Natural killer cell (primary cell): Measurements from ENCODE around the gene SF3A2. TPM values are rescaled to one million over a fixed set of nuclear protein-coding genes. Genes with fewer than 3 reads are reported as not detected.

Source experiments
- ATAC-seq, 3 donors: fragments of 150-1000 bp in 2 of 3; fragments of 200-7000 bp in 1 of 3; cut with Tn5 transposase; 1 replicate in 1 of 3; 2 replicates in 2 of 3; pipeline ENCODE4 v1.10.0; 2021; ENCODE audit warnings: mild to moderate bottlenecking in 2 of 3, moderate library complexity in 2 of 3
- DNase-seq, 2 donors: peaks; one replicate each; pipeline versions ENCODE4 v3.0.0 to v3.0.0-alpha.2; 2013 to 2021; ENCODE audit warnings: mixed read lengths in 1 of 2
- H3K27ac ChIP-seq: one replicate; pipeline ENCODE4 v1.5.1; 2013; ENCODE audit warnings: mild to moderate bottlenecking, low read length
- H3K27me3 ChIP-seq: one replicate; pipeline ENCODE4 v1.6.1; 2013; ENCODE audit warnings: low read length; ENCODE audit not compliant: control insufficient read depth, insufficient read depth
- H3K36me3 ChIP-seq: one replicate; pipeline ENCODE4 v1.6.1; 2013; ENCODE audit warnings: low read length; ENCODE audit not compliant: control insufficient read depth, insufficient read depth
- H3K4me1 ChIP-seq: one replicate; pipeline ENCODE4 v1.6.1; 2013; ENCODE audit warnings: low read length; ENCODE audit not compliant: control insufficient read depth, insufficient read depth
- H3K4me3 ChIP-seq: one replicate; pipeline ENCODE4 v1.5.1; 2013; ENCODE audit warnings: low read length
- H3K9me3 ChIP-seq: one replicate; pipeline ENCODE4 v1.6.1; 2013; ENCODE audit warnings: low read length; ENCODE audit not compliant: control insufficient read depth, insufficient read depth
- H3K27ac Mint-ChIP-seq, 2 donors: one replicate each; pipeline ENCODE4 v1.8.0; 2022; ENCODE audit warnings: mild to moderate bottlenecking in 2 of 2, mixed read lengths in 2 of 2, moderate library complexity in 1 of 2
- H3K27me3 Mint-ChIP-seq, 2 donors: one replicate each; pipeline ENCODE4 v1.8.0; 2022; ENCODE audit warnings: low read depth in 2 of 2, mixed read lengths in 2 of 2
- H3K36me3 Mint-ChIP-seq: one replicate; pipeline ENCODE4 v1.8.0; 2022; ENCODE audit warnings: mixed read lengths
- H3K4me1 Mint-ChIP-seq, 2 donors: one replicate each; pipeline ENCODE4 v1.8.0; 2022; ENCODE audit warnings: mixed read lengths in 2 of 2
- H3K4me3 Mint-ChIP-seq: one replicate; pipeline ENCODE4 v1.8.0; 2022; ENCODE audit warnings: mild to moderate bottlenecking, moderate library complexity, mixed read lengths
- H3K9me3 Mint-ChIP-seq, 2 donors: one replicate each; pipeline ENCODE4 v1.8.0; 2022; ENCODE audit warnings: mixed read lengths in 2 of 2
- CTCF ChIP-seq: fragments of 200-600 bp; IDR thresholded peaks from one replicate; pipeline ENCODE4 v1.8.0; 2022; ENCODE audit warnings: antibody characterized with exemption
- WGBS: methylation state at CpG from one replicate; pipeline ENCODE4 v1.1.7; 2013; ENCODE audit warnings: missing lambda C conversion rate; ENCODE audit not compliant: insufficient coverage; 5-methylcytosine and 5-hydroxymethylcytosine counted together
- intact Hi-C: fragments of 100-400 bp; cut with micrococcal nuclease; formaldehyde crosslinking; loops from one replicate; pipeline ENCODE4 v1.14.2; 2022
- total RNA-seq, 4 donors: library from RNA; stranded (reverse); fragments of 120-200 nt in 1 of 4; gene quantifications; one replicate each; pipeline versions ENCODE4 v1.2.3 to v1.2.4, GENCODE V29; 2013 to 2022

The SF3A2 gene
- total RNA-seq, 3 donors from 2014 or later (not counting 1 experiment from before 2014, with no cell fraction given), result 143 to 165 (median 147) TPM

- TF ChIP-seq CTCF, result no peak
- ATAC-seq (no peak), DNase-seq (peak in 1 of 2 donors; percentile 46)
- intact Hi-C loops, result loop anchor here (5.0 to 10.0 kb wide), 2 partner anchors 84 to 152 kb away; partner anchors contain the start of gene AP3D1
- Histone ChIP-seq H3K4me1 (peaks cover 78% of the 10 kb centered on the region), H3K27me3 (no peaks in the 10 kb centered on the region), H3K36me3 (peaks cover 23% of the 10 kb centered on the region), H3K4me3 (no peak overlapping the region), H3K27ac (peak overlapping the region; percentile 68), H3K9me3 (no peaks in the 10 kb centered on the region)
- WGBS, result 74% methylated on average over 10 of the region's 10 CpGs
- H3K27me3 Mint-ChIP-seq, result no peaks in the 10 kb centered on the region
- H3K9me3 Mint-ChIP-seq, result peaks cover 0 to 3% of the 10 kb centered on the region in 2 donors
- peak overlapping the region; percentile 94 for H3K4me3 Mint-ChIP-seq
- no peaks in the 10 kb centered on the region for H3K36me3 Mint-ChIP-seq
- peaks cover 64 to 73% of the 10 kb centered on the region in 2 donors for H3K4me1 Mint-ChIP-seq
- peak overlapping the region; percentile 98 to 100 for H3K27ac Mint-ChIP-seq
Measured at GRCh38 chr19:2239173-2239572, 2.5 kb downstream of the SF3A2 start.

GRCh38 chr19:2239771-2240770, 3.4 kb downstream of the SF3A2 start:
- Mint-ChIP-seq H3K27me3 (no peaks in the 10 kb centered on the region), H3K4me3 (peak overlapping the region; percentile 77), H3K27ac (peak overlapping the region; percentile 98 to 100), H3K9me3 (peaks cover 0 to 3% of the 10 kb centered on the region in 2 donors), H3K4me1 (peaks cover 64% of the 10 kb centered on the region in 2 donors), H3K36me3 (no peaks in the 10 kb centered on the region)
- H3K36me3 ChIP-seq, result peaks cover 32% of the 10 kb centered on the region
- TF ChIP-seq CTCF, result no peak
- H3K27ac ChIP-seq, result peak overlapping the region; percentile 68
- intact Hi-C loops, result loop anchor here (5.0 to 10.0 kb wide), 2 partner anchors 85 to 153 kb away; partner anchors contain the start of gene AP3D1
- no peak for ATAC-seq
- WGBS, result 26% methylated on average over 34 of the region's 34 CpGs
- DNase-seq, result peak in 1 of 2 donors; percentile 76
- no peaks in the 10 kb centered on the region for H3K9me3 ChIP-seq
- H3K4me3 ChIP-seq, result peak overlapping the region; percentile 29
- peaks cover 69% of the 10 kb centered on the region for H3K4me1 ChIP-seq
- H3K27me3 ChIP-seq, result no peaks in the 10 kb centered on the region

- Histone ChIP-seq H3K36me3 (peaks cover 43% of the 10 kb centered on the region), H3K4me1 (peaks cover 64% of the 10 kb centered on the region), H3K27ac (peak overlapping the region; percentile 68), H3K27me3 (no peaks in the 10 kb centered on the region), H3K4me3 (no peak overlapping the region), H3K9me3 (no peaks in the 10 kb centered on the region)
- ATAC-seq (no peak), DNase-seq (peak in 1 of 2 donors; percentile 31)
- H3K27ac Mint-ChIP-seq, result peak overlapping the region; percentile 98 to 100
- H3K9me3 Mint-ChIP-seq, result peaks cover 0 to 3% of the 10 kb centered on the region in 2 donors
- peaks cover 57 to 58% of the 10 kb centered on the region in 2 donors for H3K4me1 Mint-ChIP-seq
- no peaks in the 10 kb centered on the region for H3K27me3 Mint-ChIP-seq
- no peak for TF ChIP-seq CTCF
- WGBS, result 78% methylated on average over 41 of the region's 41 CpGs
- peak overlapping the region; percentile 77 for H3K4me3 Mint-ChIP-seq
- no peaks in the 10 kb centered on the region for H3K36me3 Mint-ChIP-seq
- intact Hi-C loops, result no loop called here
Measured at GRCh38 chr19:2240881-2241760, 4.5 kb downstream of the SF3A2 start.
